Liver (tissue), 9 donors: ENCODE results near the gene MUS81. TPM values are rescaled to one million over a fixed set of nuclear protein-coding genes. Genes with fewer than 3 reads are reported as not detected.

Experiments used
- DNase-seq: peaks from one replicate; pipeline ENCODE4 v3.0.0-alpha.2; 2017; ENCODE audit warnings: low spot score
- H3K27ac ChIP-seq, 2 donors: one replicate each; pipeline ENCODE4 v1.7.0; 2013; ENCODE audit warnings: inconsistent platforms in 2 of 2, low read length in 2 of 2, control low read depth in 1 of 2, low read depth in 1 of 2, mild to moderate bottlenecking in 1 of 2
- H3K27me3 ChIP-seq, 4 donors: one replicate each; pipeline versions ENCODE4 v1.6.1 to v1.7.0; 2013; ENCODE audit warnings: low read length in 3 of 4, inconsistent platforms in 1 of 4, mild to moderate bottlenecking in 1 of 4, moderate library complexity in 1 of 4; ENCODE audit not compliant: control insufficient read depth in 4 of 4, insufficient read depth in 4 of 4
- H3K36me3 ChIP-seq, 4 donors: one replicate each; pipeline versions ENCODE4 v1.6.1 to v1.7.0; 2013; ENCODE audit warnings: low read length in 3 of 4, mild to moderate bottlenecking in 3 of 4, low read depth in 1 of 4, moderate library complexity in 1 of 4; ENCODE audit not compliant: control insufficient read depth in 4 of 4, insufficient read depth in 3 of 4
- H3K4me1 ChIP-seq, 4 donors: one replicate each; pipeline versions ENCODE4 v1.6.1 to v1.7.0; 2013; ENCODE audit warnings: low read length in 3 of 4, mild to moderate bottlenecking in 3 of 4, moderate library complexity in 1 of 4; ENCODE audit not compliant: control insufficient read depth in 4 of 4, insufficient read depth in 4 of 4
- H3K4me3 ChIP-seq, 3 donors: one replicate each; pipeline versions ENCODE4 v1.6.1 to v1.7.0; 2013; ENCODE audit warnings: low read length in 3 of 3, control low read depth in 1 of 3, low read depth in 1 of 3, mild to moderate bottlenecking in 1 of 3
- H3K9ac ChIP-seq, 2 donors: one replicate each; pipeline ENCODE4 v1.7.0; 2013; ENCODE audit warnings: low read length in 2 of 2, mild to moderate bottlenecking in 2 of 2, moderate library complexity in 2 of 2, control low read depth in 1 of 2, low read depth in 1 of 2
- H3K9me3 ChIP-seq, 4 donors: one replicate each; pipeline versions ENCODE4 v1.6.1 to v1.7.0; 2013; ENCODE audit warnings: low read length in 3 of 4; ENCODE audit not compliant: control insufficient read depth in 4 of 4
- EGR1 ChIP-seq, 2 donors: IDR thresholded peaks; 2 replicates each; pipeline ENCODE4 v1.6.1; 2016 to 2018; ENCODE audit warnings: antibody characterized with exemption in 2 of 2, low read depth in 2 of 2
- FOXA1 ChIP-seq: IDR thresholded peaks from 2 replicates; pipeline ENCODE4 v1.6.1; 2016; ENCODE audit warnings: antibody characterized with exemption
- GABPA ChIP-seq, 2 donors: IDR thresholded peaks in 1 of 2; conservative IDR thresholded peaks in 1 of 2; 2 replicates each; pipeline ENCODE4 v1.6.1; 2016; ENCODE audit warnings: antibody characterized with exemption in 2 of 2, mild to moderate bottlenecking in 1 of 2, moderate library complexity in 1 of 2
- HNF4A ChIP-seq, 2 donors: conservative IDR thresholded peaks; 2 replicates each; pipeline ENCODE4 v1.6.1; 2016; ENCODE audit warnings: antibody characterized with exemption in 2 of 2, mild to moderate bottlenecking in 2 of 2
- JUND ChIP-seq, 2 donors: IDR thresholded peaks; 2 replicates each; pipeline ENCODE4 v1.6.1; 2016; ENCODE audit warnings: antibody characterized with exemption in 2 of 2
- NR2F2 ChIP-seq: IDR thresholded peaks from 2 replicates; pipeline ENCODE4 v1.6.1; 2016; ENCODE audit warnings: antibody characterized with exemption
- RAD21 ChIP-seq, 2 donors: IDR thresholded peaks; 2 replicates each; pipeline ENCODE4 v1.6.1; 2016; ENCODE audit warnings: antibody characterized with exemption in 2 of 2, mild to moderate bottlenecking in 2 of 2
- RXRA ChIP-seq, 2 donors: IDR thresholded peaks; 2 replicates each; pipeline ENCODE4 v1.6.1; 2017 to 2018; ENCODE audit warnings: antibody characterized with exemption in 2 of 2, mild to moderate bottlenecking in 1 of 2
- SP1 ChIP-seq: IDR thresholded peaks from 2 replicates; pipeline ENCODE4 v1.6.1; 2018; ENCODE audit warnings: antibody characterized with exemption, mild to moderate bottlenecking
- TAF1 ChIP-seq: conservative IDR thresholded peaks from 2 replicates; pipeline ENCODE4 v1.6.1; 2016; ENCODE audit warnings: antibody characterized with exemption, mild to moderate bottlenecking
- YY1 ChIP-seq: IDR thresholded peaks from 2 replicates; pipeline ENCODE4 v1.6.1; 2016; ENCODE audit warnings: antibody characterized with exemption, mild to moderate bottlenecking
- WGBS: extraction: QIAGEN DNeasy Blood & Tissue Kit; methylation state at CpG from one replicate; pipeline ENCODE4 v1.1.7; 2013; 5-methylcytosine and 5-hydroxymethylcytosine counted together
- polyA plus RNA-seq, 2 donors: library from polyadenylated mRNA; stranded (reverse) in 1 of 2; unstranded in 1 of 2; fragments of 200-250 nt in 1 of 2; fragments of >200 nt in 1 of 2; fragmentation: Nextera tagmentation in 1 of 2; extraction: Ambion mirVana in 1 of 2; gene quantifications; one replicate each; pipeline versions ENCODE4 v1.2.1 to v1.2.3, GENCODE V29; 2013 to 2015
- total RNA-seq, 2 donors: library from RNA; depleted of rRNA; stranded (reverse); fragments of >200 nt; gene quantifications; one replicate each; pipeline ENCODE4 v1.2.3, GENCODE V29; 2014
- TF ChIP-seq, protein P1 (sequence below): IDR thresholded peaks from 2 replicates; pipeline ENCODE4 v1.6.1; 2016; ENCODE audit warnings: antibody characterized with exemption, mild to moderate bottlenecking
- TF ChIP-seq, protein P2 (sequence below): IDR thresholded peaks from 2 replicates; pipeline ENCODE4 v1.6.1; 2016; ENCODE audit warnings: antibody characterized with exemption
- TF ChIP-seq, protein P3 (sequence below): IDR thresholded peaks from 2 replicates; pipeline ENCODE4 v1.6.1; 2016; ENCODE audit warnings: antibody characterized with exemption
- TF ChIP-seq, protein P4 (sequence below): IDR thresholded peaks from 2 replicates; pipeline ENCODE4 v1.6.1; 2016; ENCODE audit warnings: antibody characterized with exemption
- donor health status: healthy.
- donor health status: healthy.
- donor health status: healthy.
- donor health status: healthy.
- donor health status: healthy.

The MUS81 gene
- total and polyA plus RNA-seq, 4 donors = 11.0 to 24.7 (median 16.5) TPM

DNA sequence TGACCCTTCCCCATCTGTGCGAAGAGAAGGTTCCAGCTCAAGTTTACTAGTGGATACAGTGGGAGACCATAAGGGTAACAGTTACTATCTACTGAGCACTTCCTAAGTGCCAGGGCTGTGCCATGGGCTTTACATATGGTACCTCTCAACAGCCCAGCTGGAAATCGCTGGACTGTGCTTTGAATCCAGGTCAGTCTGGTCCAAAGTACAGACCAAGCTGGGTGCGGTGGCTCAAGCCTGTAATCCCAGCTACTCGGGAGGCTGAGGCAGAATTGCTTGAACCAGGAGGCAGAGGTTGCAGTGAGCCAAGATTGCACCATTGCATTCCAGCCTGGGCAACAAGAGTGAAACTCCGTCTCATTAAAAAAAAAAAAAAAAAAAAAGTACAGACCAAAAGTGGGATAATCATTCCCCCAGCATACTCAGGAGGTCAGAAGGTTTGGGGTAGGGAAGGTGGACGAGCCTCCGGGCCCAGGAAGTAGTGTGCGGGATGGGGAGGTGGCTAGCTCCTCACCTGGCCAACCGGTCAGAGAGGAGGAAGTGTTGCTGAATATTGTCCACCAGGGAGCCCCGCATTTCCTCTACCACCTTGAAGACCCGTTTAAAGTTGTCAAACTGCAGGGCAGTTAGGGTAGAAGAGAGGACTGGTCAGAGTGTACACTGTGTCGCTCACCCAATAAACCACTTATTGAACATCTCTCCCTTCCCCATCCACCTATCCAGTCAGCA, 25.7 kb downstream of the MUS81 start (continued):
- TF ChIP-seq, protein P1, sequence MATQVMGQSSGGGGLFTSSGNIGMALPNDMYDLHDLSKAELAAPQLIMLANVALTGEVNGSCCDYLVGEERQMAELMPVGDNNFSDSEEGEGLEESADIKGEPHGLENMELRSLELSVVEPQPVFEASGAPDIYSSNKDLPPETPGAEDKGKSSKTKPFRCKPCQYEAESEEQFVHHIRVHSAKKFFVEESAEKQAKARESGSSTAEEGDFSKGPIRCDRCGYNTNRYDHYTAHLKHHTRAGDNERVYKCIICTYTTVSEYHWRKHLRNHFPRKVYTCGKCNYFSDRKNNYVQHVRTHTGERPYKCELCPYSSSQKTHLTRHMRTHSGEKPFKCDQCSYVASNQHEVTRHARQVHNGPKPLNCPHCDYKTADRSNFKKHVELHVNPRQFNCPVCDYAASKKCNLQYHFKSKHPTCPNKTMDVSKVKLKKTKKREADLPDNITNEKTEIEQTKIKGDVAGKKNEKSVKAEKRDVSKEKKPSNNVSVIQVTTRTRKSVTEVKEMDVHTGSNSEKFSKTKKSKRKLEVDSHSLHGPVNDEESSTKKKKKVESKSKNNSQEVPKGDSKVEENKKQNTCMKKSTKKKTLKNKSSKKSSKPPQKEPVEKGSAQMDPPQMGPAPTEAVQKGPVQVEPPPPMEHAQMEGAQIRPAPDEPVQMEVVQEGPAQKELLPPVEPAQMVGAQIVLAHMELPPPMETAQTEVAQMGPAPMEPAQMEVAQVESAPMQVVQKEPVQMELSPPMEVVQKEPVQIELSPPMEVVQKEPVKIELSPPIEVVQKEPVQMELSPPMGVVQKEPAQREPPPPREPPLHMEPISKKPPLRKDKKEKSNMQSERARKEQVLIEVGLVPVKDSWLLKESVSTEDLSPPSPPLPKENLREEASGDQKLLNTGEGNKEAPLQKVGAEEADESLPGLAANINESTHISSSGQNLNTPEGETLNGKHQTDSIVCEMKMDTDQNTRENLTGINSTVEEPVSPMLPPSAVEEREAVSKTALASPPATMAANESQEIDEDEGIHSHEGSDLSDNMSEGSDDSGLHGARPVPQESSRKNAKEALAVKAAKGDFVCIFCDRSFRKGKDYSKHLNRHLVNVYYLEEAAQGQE = no peak
- TF ChIP-seq RAD21 (IDR thresholded peaks at IDR 0.05) (no peak), EGR1 (IDR thresholded peaks at IDR 0.05; ENCODE audit: low read depth in 2 of 2) (no peak)

DNA sequence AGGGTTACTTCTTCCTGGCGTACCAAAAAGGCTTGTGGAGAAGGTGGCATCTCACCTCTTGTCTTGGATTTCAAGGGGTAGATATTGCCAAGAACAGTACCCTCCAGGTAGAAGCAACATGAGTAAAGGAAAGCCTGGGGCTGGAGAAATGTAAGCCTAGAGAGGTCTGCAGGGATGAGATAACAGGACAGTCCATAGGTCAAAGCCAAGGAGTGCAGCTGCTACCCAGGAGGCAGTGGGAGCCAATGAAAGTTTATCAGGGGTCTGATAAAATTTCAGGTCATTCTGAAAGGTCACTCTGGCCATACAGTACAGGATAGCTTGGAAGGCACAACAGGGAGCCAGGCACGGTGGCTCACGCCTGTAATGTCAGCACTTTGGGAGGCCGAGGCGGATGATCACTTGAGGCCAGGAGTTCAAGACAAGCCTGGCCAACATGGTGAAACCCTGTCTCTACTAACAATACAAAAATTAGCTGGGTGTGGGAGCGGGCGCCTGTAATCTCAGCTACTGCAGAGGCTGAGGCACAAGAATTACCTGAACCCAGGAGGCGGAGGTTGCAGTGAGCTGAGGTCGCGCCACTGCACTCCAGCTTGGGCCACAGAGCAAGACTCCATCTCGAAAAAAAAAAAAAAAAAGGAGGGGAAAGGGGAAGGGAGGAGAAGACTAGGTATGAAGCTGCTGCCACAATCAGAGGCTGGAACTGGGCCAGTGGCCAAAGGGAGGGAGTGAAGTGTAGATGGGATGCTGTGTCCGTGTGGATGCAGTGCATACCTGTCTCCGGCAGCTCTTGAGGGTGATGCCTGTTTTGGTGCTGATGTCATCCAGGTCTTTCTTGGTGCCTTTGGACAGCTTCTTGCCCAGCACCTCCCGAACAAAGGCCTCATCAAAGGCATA, 26.8 kb downstream of the MUS81 start:
- H3K9me3 ChIP-seq = no peaks in the 10 kb centered on the region
- TF ChIP-seq, protein P2, sequence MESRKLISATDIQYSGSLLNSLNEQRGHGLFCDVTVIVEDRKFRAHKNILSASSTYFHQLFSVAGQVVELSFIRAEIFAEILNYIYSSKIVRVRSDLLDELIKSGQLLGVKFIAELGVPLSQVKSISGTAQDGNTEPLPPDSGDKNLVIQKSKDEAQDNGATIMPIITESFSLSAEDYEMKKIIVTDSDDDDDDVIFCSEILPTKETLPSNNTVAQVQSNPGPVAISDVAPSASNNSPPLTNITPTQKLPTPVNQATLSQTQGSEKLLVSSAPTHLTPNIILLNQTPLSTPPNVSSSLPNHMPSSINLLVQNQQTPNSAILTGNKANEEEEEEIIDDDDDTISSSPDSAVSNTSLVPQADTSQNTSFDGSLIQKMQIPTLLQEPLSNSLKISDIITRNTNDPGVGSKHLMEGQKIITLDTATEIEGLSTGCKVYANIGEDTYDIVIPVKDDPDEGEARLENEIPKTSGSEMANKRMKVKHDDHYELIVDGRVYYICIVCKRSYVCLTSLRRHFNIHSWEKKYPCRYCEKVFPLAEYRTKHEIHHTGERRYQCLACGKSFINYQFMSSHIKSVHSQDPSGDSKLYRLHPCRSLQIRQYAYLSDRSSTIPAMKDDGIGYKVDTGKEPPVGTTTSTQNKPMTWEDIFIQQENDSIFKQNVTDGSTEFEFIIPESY = no peak
- TF ChIP-seq, protein P1 = no peak
- TF ChIP-seq JUND (IDR thresholded peaks at IDR 0.05) (no peak), FOXA1 (no peak), YY1 (no peak), GABPA (IDR thresholded peaks at IDR 0.05 in 1 of 2, conservative IDR thresholded peaks at IDR 0.05 in 1 of 2) (no peak), TAF1 (no peak), EGR1 (IDR thresholded peaks at IDR 0.05; ENCODE audit: low read depth in 2 of 2) (no peak), SP1 (no peak), NR2F2 (no peak), RXRA (IDR thresholded peaks at IDR 0.05) (no peak), HNF4A (conservative IDR thresholded peaks at IDR 0.05) (no peak), RAD21 (IDR thresholded peaks at IDR 0.05) (no peak)
- TF ChIP-seq, protein P3, sequence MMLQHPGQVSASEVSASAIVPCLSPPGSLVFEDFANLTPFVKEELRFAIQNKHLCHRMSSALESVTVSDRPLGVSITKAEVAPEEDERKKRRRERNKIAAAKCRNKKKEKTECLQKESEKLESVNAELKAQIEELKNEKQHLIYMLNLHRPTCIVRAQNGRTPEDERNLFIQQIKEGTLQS = no peak
- TF ChIP-seq, protein P4, sequence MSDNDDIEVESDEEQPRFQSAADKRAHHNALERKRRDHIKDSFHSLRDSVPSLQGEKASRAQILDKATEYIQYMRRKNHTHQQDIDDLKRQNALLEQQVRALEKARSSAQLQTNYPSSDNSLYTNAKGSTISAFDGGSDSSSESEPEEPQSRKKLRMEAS = no peak
- no peaks in the 10 kb centered on the region for H3K27me3 ChIP-seq
- 90% methylated on average over 14 of the region's 14 CpGs for WGBS
- peak overlapping the region in 2 of 3 donors; percentile 62 to 93 for H3K4me3 ChIP-seq
- peak overlapping the region in 1 of 2 donors; percentile 89 for H3K27ac ChIP-seq
- no peak for DNase-seq
- H3K4me1 ChIP-seq = peaks cover 10 to 43% (median 27%) of the 10 kb centered on the region in 4 donors
- H3K36me3 ChIP-seq = peaks cover 0 to 12% (median 2%) of the 10 kb centered on the region in 4 donors
- no peak overlapping the region for H3K9ac ChIP-seq
